ENCODE data around the gene SRL. TPM values are rescaled to one million over a fixed set of nuclear protein-coding genes. Genes with fewer than 3 reads are reported as not detected.

The SRL gene
- total RNA-seq, 2 experiments from 2014 or later, result not detected

DNA sequence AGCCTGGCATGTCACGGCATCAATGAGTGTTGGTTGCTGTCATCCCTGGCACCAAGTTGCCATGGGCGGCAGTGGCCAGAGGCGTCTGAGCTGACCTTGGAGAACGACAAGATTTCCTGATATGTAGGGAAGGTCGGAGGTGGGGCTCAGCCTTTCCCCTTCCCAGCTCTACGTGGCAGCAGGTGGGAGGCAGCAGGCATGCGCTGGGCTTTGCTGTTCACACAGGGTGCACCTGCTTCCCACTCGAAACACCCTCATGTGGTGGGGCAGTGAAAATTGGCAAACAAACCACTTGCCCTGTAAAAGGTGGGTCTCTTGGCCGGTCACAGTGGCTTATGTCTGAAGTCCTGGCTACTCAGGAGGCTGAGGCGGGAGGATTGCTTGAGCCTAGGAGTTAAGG is 43.3 kb upstream of the SRL start:
- H3K36me3 ChIP-seq (ENCODE audit: insufficient read depth, low read length), result no peaks in the 10 kb centered on the region
- Mint-ChIP-seq H3K4me3 (no peak overlapping the region), H3K9me3 (no peaks in the 10 kb centered on the region), H3K4me1 (ENCODE audit: low read depth) (no peaks in the 10 kb centered on the region), H3K27me3 (peaks cover 12% of the 10 kb centered on the region), H3K27ac (no peak overlapping the region), H3K36me3 (ENCODE audit: low read depth) (no peaks in the 10 kb centered on the region)
- H3K9me3 ChIP-seq (ENCODE audit: control insufficient read depth in 1 of 2, insufficient read depth in 1 of 2, low read length in 2 of 2), result no peaks in the 10 kb centered on the region
- no peak overlapping the region for H3K4me3 ChIP-seq (ENCODE audit: low read length)
- TF ChIP-seq, protein P1, sequence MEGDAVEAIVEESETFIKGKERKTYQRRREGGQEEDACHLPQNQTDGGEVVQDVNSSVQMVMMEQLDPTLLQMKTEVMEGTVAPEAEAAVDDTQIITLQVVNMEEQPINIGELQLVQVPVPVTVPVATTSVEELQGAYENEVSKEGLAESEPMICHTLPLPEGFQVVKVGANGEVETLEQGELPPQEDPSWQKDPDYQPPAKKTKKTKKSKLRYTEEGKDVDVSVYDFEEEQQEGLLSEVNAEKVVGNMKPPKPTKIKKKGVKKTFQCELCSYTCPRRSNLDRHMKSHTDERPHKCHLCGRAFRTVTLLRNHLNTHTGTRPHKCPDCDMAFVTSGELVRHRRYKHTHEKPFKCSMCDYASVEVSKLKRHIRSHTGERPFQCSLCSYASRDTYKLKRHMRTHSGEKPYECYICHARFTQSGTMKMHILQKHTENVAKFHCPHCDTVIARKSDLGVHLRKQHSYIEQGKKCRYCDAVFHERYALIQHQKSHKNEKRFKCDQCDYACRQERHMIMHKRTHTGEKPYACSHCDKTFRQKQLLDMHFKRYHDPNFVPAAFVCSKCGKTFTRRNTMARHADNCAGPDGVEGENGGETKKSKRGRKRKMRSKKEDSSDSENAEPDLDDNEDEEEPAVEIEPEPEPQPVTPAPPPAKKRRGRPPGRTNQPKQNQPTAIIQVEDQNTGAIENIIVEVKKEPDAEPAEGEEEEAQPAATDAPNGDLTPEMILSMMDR (IDR thresholded peaks at IDR 0.05), result no peak
- DNase-seq (no peak), ATAC-seq (ENCODE audit: poor library complexity) (no peak)
- H3K27me3 ChIP-seq (ENCODE audit: control insufficient read depth in 1 of 2, insufficient read depth in 2 of 2, low read length in 2 of 2), result peaks cover 0 to 3% of the 10 kb centered on the region in 2 experiments
- peaks cover 8% of the 10 kb centered on the region for H3K4me1 ChIP-seq (ENCODE audit: insufficient read depth, low read length)
- CTCF ChIA-PET, result no interaction called here
- H3K27ac ChIP-seq (ENCODE audit: low read depth in 1 of 2, low read length in 2 of 2), result no peak overlapping the region
- POLR2A ChIA-PET, result no interaction called here
- intact Hi-C loops (cut with DNase I, micrococcal nuclease), result loop anchor here in 1 of 2 experiments (10.0 kb wide), 1 partner anchor 300 kb away; no protein-coding TSS in a partner anchor

DNA sequence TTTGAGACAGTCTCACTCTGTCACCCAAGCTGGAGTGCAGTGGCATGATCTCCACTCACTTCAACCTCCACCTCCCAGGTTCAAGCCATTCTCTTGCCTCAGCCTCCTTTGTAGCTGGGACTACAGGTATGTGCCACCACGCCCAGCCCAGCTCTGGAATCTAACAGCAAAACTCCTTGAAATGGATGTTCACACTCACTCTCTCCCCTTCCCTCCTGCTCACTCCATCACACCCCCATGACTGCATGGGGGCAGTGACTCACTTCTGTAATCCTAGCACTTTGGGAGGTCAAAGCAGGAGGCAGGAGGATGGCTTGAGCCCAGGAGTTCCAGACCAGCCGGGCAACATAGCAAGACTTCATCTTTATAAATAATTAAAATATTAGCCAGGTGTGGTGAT is 42.1 kb upstream of the SRL start:
- no peaks in the 10 kb centered on the region for H3K36me3 Mint-ChIP-seq (ENCODE audit: low read depth)
- H3K27me3 Mint-ChIP-seq, result peaks cover 12% of the 10 kb centered on the region
- no peaks in the 10 kb centered on the region for H3K36me3 ChIP-seq (ENCODE audit: insufficient read depth, low read length)
- ATAC-seq (ENCODE audit: poor library complexity) (no peak), DNase-seq (no peak)
- no peak overlapping the region for H3K27ac Mint-ChIP-seq
- TF ChIP-seq, protein P1 (IDR thresholded peaks at IDR 0.05), result no peak
- H3K27ac ChIP-seq (ENCODE audit: low read depth in 1 of 2, low read length in 2 of 2), result no peak overlapping the region
- H3K4me1 Mint-ChIP-seq (ENCODE audit: low read depth), result no peaks in the 10 kb centered on the region
- H3K9me3 ChIP-seq (ENCODE audit: control insufficient read depth in 1 of 2, insufficient read depth in 1 of 2, low read length in 2 of 2), result no peaks in the 10 kb centered on the region
- CTCF ChIA-PET, result interaction anchor here (1.5 kb wide), 1 partner anchor 12 kb away, joined by 3 read pairs; no protein-coding TSS in a partner anchor
- POLR2A ChIA-PET, result no interaction called here
- no peak overlapping the region for H3K4me3 ChIP-seq (ENCODE audit: low read length)
- no peak overlapping the region for H3K4me3 Mint-ChIP-seq
- H3K27me3 ChIP-seq (ENCODE audit: control insufficient read depth in 1 of 2, insufficient read depth in 2 of 2, low read length in 2 of 2), result peaks cover 0 to 3% of the 10 kb centered on the region in 2 experiments
- H3K4me1 ChIP-seq (ENCODE audit: insufficient read depth, low read length), result peaks cover 8% of the 10 kb centered on the region
- no peaks in the 10 kb centered on the region for H3K9me3 Mint-ChIP-seq
- intact Hi-C loops (cut with DNase I, micrococcal nuclease), result loop anchor here in 1 of 2 experiments (10.0 kb wide), 1 partner anchor 301 kb away; no protein-coding TSS in a partner anchor

DNA sequence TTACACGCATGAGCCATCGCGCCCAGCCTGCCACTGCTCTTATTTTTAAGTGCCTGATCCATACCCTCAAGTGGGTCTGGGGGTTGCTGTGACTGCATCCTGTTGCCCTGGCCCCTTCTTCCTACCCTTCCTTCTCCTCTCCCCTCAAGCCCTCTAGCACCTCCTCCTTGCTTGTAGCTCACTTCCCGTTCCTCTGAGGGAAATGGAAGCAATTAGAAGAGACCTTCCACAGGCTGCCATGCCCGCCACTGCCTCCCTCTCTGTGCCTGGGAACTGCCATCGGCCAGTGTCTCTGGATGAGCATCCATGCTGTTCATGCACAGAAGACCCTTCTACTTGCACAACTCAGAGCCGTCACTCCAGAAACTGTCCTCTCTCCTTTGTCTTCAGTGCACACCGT is 41.6 kb upstream of the SRL start:
- Mint-ChIP-seq H3K36me3 (ENCODE audit: low read depth) (no peaks in the 10 kb centered on the region), H3K4me3 (no peak overlapping the region), H3K9me3 (no peaks in the 10 kb centered on the region), H3K27me3 (peaks cover 12% of the 10 kb centered on the region), H3K27ac (no peak overlapping the region), H3K4me1 (ENCODE audit: low read depth) (no peaks in the 10 kb centered on the region)
- ATAC-seq (ENCODE audit: poor library complexity), result no peak
- peaks cover 0 to 3% of the 10 kb centered on the region in 2 experiments for H3K27me3 ChIP-seq (ENCODE audit: control insufficient read depth in 1 of 2, insufficient read depth in 2 of 2, low read length in 2 of 2)
- ChIA-PET POLR2A (no interaction called here), CTCF (interaction anchor here (1.5 kb wide), 1 partner anchor 12 kb away, joined by 3 read pairs; no protein-coding TSS in a partner anchor)
- no peak for DNase-seq
- peaks cover 5% of the 10 kb centered on the region for H3K4me1 ChIP-seq (ENCODE audit: insufficient read depth, low read length)
- intact Hi-C loops (cut with DNase I, micrococcal nuclease), result loop anchor here in 1 of 2 experiments (10.0 kb wide), 1 partner anchor 301 kb away; no protein-coding TSS in a partner anchor
- TF ChIP-seq, protein P1 (IDR thresholded peaks at IDR 0.05), result no peak
- H3K36me3 ChIP-seq (ENCODE audit: insufficient read depth, low read length), result no peaks in the 10 kb centered on the region
- no peaks in the 10 kb centered on the region for H3K9me3 ChIP-seq (ENCODE audit: control insufficient read depth in 1 of 2, insufficient read depth in 1 of 2, low read length in 2 of 2)
- no peak overlapping the region for H3K4me3 ChIP-seq (ENCODE audit: low read length)
- H3K27ac ChIP-seq (ENCODE audit: low read depth in 1 of 2, low read length in 2 of 2), result no peak overlapping the region
